GM19240 (cell line): Measurements from ENCODE around the gene CAPN13.

Experiments
- DNase-seq: peaks from one replicate; pipeline ENCODE4 v3.0.0; 2011; ENCODE audit warnings: low spot score; ENCODE audit not compliant: insufficient read length

CAPN13 gene

GRCh38 chr2:30765191-30765590, 42.1 kb downstream of the CAPN13 start:
- no peak for DNase-seq

GRCh38 chr2:30764021-30764800, 43.0 kb downstream of the CAPN13 start:
- DNase-seq: no peak

DNA sequence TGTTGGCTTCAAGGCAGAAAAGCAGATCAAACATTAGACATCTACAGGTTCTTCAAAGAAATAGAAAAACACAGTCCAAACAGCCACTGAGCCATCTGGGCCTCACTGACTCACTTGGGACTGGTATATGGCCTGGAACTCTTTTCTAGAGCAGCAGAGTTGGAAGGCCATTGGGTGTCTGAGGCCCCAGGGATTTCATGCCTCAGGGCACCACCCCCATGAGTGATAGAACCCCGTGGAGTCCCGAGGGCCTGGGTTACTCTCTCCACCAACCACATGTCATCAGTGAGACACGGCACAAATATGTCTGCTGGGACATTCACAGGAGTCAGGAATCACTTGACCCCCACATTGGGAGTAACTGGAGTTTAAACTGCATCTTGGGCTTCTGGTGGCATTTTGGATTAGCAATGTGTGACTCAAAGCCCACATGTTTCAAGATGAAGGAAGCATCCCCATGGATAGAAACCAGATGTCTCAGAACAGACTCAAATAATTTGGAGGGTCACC, 44.0 kb downstream of the CAPN13 start:
- DNase-seq: no peak

GRCh38 chr2:30761226-30761625, 46.0 kb downstream of the CAPN13 start:
- DNase-seq: no peak

DNA sequence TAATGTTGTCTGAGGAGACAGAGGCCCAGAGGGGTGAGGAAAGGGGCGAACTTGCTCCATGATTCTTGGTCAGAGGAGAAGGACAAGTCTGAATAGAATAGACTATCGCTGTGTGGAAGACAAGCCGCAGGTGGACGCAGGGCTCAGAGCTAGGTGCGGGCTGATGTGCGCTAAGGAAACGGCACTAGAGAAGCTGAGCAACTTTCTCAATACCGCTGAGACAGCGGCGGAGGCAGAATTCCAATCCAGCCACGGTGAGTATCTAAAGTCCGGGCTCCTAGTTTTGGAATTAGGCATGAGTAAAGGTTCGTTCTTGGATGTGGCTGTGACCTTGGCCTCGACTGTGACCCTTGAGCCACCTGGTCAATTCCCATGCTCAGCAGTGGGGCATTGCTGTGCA, 47.8 kb downstream of the CAPN13 start:
- DNase-seq: no peak

GRCh38 chr2:30758191-30758651, 49.0 kb downstream of the CAPN13 start:
- no peak for DNase-seq

DNA sequence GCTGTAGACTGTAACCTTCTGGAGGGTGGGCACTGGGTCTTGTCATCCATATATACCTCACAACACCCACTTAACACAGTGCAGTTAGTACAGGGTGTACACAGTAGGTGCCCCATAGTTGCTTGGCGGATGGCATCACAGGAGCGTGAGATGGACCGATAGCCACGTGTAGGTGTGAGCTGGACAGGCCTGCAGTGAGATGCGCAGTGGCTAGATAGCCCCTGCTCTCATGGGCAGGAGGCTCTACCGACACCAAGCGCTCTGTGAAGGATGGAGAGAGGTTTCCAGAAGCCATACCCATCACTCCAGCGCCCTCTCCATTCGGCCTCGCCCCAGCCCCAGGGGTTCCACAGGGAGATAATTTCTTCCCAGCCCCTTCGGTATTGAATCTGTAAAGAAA, 49.5 kb downstream of the CAPN13 start:
- DNase-seq: no peak

DNA sequence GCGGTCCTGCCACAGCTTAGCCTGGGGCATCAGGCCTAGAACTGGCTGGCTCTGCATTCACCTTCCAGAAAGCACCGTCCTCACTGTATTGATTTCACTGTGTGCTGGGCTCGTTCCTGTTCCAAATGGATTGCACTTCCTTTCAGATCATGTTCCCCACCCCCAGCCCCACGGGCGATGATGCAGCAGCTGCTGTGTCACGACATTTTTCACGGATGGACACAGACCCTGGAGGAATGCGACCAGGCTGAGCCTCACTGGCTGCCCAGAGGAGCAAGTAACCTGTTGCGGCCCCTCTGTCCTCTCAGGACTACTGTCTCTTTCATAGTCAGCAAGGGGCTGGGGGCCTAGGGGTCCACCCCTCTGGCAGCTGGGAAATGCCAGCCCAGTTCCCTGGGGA, 50.3 kb downstream of the CAPN13 start:
- DNase-seq: no peak

- DNase-seq: no peak
Observed at GRCh38 chr2:30756051-30756719, 51.1 kb downstream of the CAPN13 start.

GRCh38 chr2:30753630-30754029, 53.6 kb downstream of the CAPN13 start:
- no peak for DNase-seq

DNA sequence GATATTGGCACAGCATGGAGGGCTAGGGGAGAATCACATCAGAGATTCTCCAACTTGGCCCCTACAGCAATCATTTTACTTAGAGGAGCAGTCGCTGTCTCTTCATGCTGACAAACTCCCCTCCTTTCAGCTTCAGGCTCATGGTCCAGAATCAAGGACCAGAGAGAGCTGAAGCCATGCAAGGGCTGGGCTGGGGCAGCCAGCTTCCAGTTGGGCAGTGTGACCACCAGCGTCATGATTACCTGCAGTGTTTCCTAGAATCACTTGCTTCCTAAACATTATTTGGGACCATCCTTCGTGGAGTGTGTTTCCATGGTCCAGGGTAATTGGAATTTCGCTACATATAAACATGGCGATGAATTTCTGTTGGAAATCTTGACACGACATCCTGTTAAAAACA, 54.4 kb downstream of the CAPN13 start:
- DNase-seq: no peak

DNA sequence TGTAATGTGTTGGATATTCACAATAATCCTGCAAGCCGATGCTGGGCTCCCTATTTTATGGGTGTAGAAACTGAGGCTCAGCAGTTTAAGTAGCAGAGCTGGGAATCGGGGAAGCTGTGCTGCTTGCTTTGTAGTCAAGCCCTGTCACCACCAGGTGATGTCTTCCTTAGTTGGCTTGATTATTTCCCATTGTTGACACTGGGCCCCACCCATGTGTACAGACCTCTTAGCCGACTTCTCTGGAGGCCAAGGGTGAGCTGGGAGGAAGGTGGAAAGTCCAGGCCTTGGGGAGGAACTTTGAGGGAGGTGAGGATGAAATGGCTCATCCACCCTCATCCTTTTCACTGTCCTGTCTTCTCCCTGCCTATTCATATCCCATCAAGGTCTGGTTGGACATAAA, 60.0 kb downstream of the CAPN13 start:
- no peak for DNase-seq

GRCh38 chr2:30744823-30745222, 62.4 kb downstream of the CAPN13 start:
- DNase-seq: no peak

DNA sequence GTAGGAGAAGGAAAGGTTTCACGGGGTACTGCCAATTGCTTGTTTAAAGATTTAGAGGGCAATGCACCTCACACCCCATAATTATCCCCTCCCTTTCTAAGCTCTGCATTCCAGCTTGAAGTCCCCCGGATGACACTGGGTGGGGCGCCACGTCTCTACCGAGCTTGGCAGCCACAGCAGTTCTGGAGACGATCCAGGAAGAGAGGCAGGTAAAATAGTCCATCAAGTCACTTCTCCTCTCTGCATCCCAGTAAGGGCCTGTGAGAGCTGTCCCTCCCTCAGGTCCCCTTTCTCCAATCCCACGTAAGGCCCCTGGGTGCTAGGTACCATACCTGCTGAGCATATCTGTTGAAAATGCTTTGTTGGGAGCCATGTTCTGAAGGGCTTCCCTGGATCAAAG, 65.7 kb downstream of the CAPN13 start:
- no peak for DNase-seq

- no peak for DNase-seq
Observed at GRCh38 chr2:30738141-30738911, 68.9 kb downstream of the CAPN13 start.

- no peak for DNase-seq
Observed at GRCh38 chr2:30737326-30737610, 70.0 kb downstream of the CAPN13 start.

DNA sequence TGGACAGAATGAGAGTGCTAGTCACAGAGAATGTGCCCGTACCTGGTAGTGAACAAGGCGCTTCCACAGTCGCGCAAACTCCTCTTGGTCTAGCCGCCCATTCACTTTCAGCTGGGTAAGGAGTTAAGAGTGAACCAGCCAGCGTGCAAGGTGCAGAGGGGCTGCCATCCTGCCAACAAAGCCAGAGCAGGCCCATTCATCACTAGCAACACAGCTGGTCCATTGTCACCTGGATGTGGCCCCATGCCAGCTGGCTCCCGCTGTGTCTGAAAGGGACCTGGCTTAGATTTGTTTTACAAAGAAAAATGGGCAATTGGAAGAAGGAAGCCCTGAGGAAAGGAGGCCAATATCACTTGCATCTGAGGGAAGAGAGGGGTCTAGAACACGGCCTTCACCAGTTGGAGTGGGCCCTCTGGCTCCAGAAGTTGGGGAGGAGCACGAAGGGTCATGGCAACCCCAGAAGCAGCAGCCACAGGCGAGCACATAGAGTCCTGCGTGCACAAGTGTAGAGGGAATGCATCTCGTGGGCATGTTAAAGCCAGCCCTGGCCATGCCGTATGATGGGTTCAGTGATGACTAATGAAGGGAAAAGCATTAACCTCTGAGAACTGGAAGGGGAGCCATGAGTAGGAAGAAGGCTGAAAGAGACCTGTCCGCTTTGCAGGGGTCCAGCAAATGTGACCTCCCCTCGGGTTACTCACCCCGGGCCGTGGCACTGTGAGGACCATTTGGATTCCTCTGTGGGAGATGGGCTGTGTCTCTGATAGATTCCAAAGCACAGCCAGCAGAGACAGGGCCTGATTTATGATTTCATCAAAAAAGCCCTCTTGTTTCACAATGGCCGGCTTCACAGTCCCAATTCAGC, 70.6 kb downstream of the CAPN13 start:
- no peak for DNase-seq

DNA sequence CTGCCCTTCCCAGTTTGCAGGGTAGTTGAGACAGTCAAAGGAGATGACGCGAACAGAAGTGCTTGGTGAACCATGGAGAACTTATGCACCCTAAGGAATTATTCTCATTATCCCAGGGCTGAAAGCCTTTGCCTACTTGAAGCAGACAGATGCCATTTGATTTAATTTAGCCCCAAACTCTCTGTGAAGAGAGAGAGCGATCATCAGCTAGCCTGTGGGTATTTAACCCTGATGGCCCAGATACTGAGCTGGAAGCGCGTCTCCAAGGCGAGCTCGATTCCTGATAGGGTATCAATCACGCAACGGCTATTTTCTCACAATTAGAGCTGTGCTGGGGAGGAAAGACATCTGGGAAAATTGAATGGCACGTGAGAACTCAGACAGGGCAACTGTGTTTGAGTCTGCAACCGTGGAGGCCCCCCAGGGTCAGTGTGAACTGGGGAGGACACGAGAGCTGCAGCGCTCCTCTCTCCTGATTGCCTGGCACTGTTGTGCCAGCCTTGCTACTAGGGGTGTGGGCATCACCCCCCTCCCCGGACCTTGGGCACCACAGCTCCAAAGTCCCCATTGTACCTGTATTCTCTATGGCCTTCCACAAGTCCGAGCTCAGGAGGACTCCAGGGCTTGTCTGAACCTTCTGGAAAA, 73.2 kb downstream of the CAPN13 start:
- no peak for DNase-seq

- no peak for DNase-seq
Observed at GRCh38 chr2:30732876-30733275, 74.4 kb downstream of the CAPN13 start.

DNA sequence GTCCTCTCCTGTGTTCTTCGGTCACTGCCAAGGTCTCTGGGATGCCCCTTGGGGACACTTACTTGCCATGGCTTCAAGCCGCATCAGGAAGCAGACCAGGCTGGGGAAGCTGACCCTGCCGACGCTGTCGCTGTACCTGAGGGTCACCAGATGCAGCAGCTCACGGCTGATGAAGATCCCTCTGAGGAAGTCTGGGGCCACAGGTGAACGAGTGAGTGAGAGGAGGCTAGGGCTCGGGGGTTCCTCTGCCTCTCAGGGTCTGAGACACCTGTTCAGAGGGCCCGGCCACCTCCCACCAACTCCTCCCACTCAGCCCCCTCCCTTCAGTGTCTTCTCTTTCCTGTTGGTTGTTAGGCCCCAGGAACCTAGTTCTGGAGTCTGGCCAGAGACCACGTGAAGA, 74.9 kb downstream of the CAPN13 start:
- no peak for DNase-seq

DNA sequence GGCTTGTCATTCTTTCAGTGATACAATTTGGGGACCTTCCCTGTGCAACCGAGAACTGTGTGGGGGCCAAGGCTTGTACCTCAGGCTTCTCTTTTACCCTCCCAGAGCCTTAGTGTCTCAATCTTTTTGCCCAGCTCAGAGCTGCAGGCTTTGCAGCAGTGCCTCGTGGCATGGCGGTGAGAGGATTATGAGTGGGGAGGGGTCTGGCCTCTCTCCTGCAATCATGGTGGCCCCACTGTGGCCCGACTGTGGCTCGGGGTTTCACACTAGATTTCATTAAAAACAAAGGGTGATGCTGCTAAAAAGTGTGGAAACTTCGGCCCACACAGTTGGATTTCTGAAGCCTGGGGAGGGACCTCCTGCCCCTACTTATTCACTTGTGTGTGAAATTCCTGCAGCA, 75.5 kb downstream of the CAPN13 start:
- DNase-seq: no peak
